Keratinocyte (primary cell): ENCODE measurements around the gene PDE1C. TPM values are rescaled to one million over a fixed set of nuclear protein-coding genes. Genes with fewer than 3 reads are reported as not detected.

Source experiments
- DNase-seq: peaks from one replicate; pipeline ENCODE4 v3.0.0-alpha.2; 2011; ENCODE audit warnings: low read depth, missing footprints, low spot score
- FAIRE-seq: peaks from 2 replicates; lab custom pipeline; 2011; peaks lifted over from hg19 to GRCh38; lab: Jason Lieb, UNC
- H2AFZ ChIP-seq: 2 replicates; pipeline ENCODE4 v1.6.0; 2012; ENCODE audit warnings: low read length, control low read depth, inconsistent platforms; ENCODE audit not compliant: control insufficient read depth
- H3K27ac ChIP-seq: 2 replicates; pipeline ENCODE4 v1.5.1; 2011; ENCODE audit warnings: low read length; ENCODE audit not compliant: control insufficient read depth, insufficient read depth
- H3K27me3 ChIP-seq: 3 replicates; pipeline ENCODE4 v1.6.0; 2011; ENCODE audit warnings: low read length; ENCODE audit not compliant: control insufficient read depth, insufficient read depth; ENCODE audit errors: extremely low read depth
- H3K36me3 ChIP-seq, 2 experiments: 2 replicates in 1 of 2; 3 replicates in 1 of 2; pipeline ENCODE4 v1.5.1; 2011; ENCODE audit warnings: low read length in 2 of 2, mild to moderate bottlenecking in 1 of 2; ENCODE audit not compliant: control insufficient read depth in 2 of 2, insufficient read depth in 2 of 2; ENCODE audit errors: extremely low read depth in 1 of 2
- H3K4me1 ChIP-seq: 3 replicates; pipeline ENCODE4 v1.5.1; 2011; ENCODE audit warnings: low read length; ENCODE audit not compliant: control insufficient read depth, insufficient read depth; ENCODE audit errors: extremely low read depth
- H3K4me2 ChIP-seq: 3 replicates; pipeline ENCODE4 v1.6.0; 2011; ENCODE audit warnings: low read depth, low read length; ENCODE audit not compliant: control insufficient read depth, insufficient read depth; ENCODE audit errors: extremely low read depth
- H3K4me3 ChIP-seq, 3 experiments: fragments of 200-600 bp in 1 of 3; sonication (generic) in 1 of 3; 2 replicates in 2 of 3; 3 replicates in 1 of 3; pipeline ENCODE4 v1.5.1; 2011 to 2016; ENCODE audit warnings: low read length in 3 of 3, mild to moderate bottlenecking in 3 of 3, control low read depth in 2 of 3, inconsistent platforms in 1 of 3, low read depth in 1 of 3, mixed read lengths in 1 of 3, mixed run types in 1 of 3, moderate library complexity in 1 of 3; ENCODE audit not compliant: control insufficient read depth in 2 of 3, insufficient read depth in 2 of 3; ENCODE audit errors: extremely low read depth in 1 of 3
- H3K79me2 ChIP-seq: 2 replicates; pipeline ENCODE4 v1.6.0; 2012; ENCODE audit warnings: low read length; ENCODE audit not compliant: control insufficient read depth, insufficient read depth
- H3K9ac ChIP-seq: 3 replicates; pipeline ENCODE4 v1.6.0; 2011; ENCODE audit warnings: low read length; ENCODE audit not compliant: control insufficient read depth, insufficient read depth; ENCODE audit errors: extremely low read depth
- H3K9me1 ChIP-seq: 3 replicates; pipeline ENCODE4 v1.6.0; 2011; ENCODE audit warnings: low read length; ENCODE audit not compliant: control insufficient read depth, insufficient read depth; ENCODE audit errors: extremely low read depth
- H3K9me3 ChIP-seq: 2 replicates; pipeline ENCODE4 v1.5.1; 2012; ENCODE audit warnings: low read depth, low read length; ENCODE audit not compliant: control insufficient read depth
- H4K20me1 ChIP-seq: 3 replicates; pipeline ENCODE4 v1.6.0; 2011; ENCODE audit warnings: low read length; ENCODE audit not compliant: control insufficient read depth, insufficient read depth; ENCODE audit errors: extremely low read depth
- EZH2 ChIP-seq: IDR thresholded peaks from one replicate; pipeline ENCODE4 v1.6.1; 2012; ENCODE audit warnings: inconsistent platforms, mild to moderate bottlenecking, low read length, moderate library complexity
- dilution Hi-C: fragments of 300-500 bp; cut with MboI; formaldehyde crosslinking; loops from one replicate; pipeline ENCODE4 v1.7.0; 2020; ENCODE audit warnings: low sequenced_read_pairs; ENCODE audit not compliant: extremely low pct_ligation_motif_present
- polyA plus RNA-seq, 5 experiments: library from polyadenylated mRNA; depleted of rRNA in 3 of 5; stranded (reverse) in 3 of 5; stranded (forward) in 1 of 5; unstranded in 1 of 5; fragments of >200 nt; gene quantifications; 1 replicate in 1 of 5; 2 replicates in 3 of 5; 3 replicates in 1 of 5; pipeline versions ENCODE4 v1.2.1 to v1.2.3, GENCODE V29; 2011 to 2012; ENCODE audit warnings: missing spikeins in 2 of 5, low read depth in 1 of 5, low replicate concordance in 1 of 5
- TF ChIP-seq, protein P1 (sequence below), 3 experiments: IDR thresholded peaks in 1 of 3; conservative IDR thresholded peaks in 1 of 3; optimal IDR thresholded peaks in 1 of 3; 2 replicates in 2 of 3; 3 replicates in 1 of 3; pipeline versions ENCODE3 to v1.5.1; 2011; ENCODE audit warnings: low read length in 3 of 3, mild to moderate bottlenecking in 3 of 3, moderate library complexity in 2 of 3, control low read depth in 1 of 3, inconsistent platforms in 1 of 3; ENCODE audit not compliant: insufficient read depth in 2 of 3; ENCODE audit errors: extremely low read depth in 1 of 3

PDE1C gene
- polyA plus RNA-seq, 1 donor (not counting 4 experiments of a cell fraction or from before 2014, with no cell fraction given): 2.5 TPM

DNA sequence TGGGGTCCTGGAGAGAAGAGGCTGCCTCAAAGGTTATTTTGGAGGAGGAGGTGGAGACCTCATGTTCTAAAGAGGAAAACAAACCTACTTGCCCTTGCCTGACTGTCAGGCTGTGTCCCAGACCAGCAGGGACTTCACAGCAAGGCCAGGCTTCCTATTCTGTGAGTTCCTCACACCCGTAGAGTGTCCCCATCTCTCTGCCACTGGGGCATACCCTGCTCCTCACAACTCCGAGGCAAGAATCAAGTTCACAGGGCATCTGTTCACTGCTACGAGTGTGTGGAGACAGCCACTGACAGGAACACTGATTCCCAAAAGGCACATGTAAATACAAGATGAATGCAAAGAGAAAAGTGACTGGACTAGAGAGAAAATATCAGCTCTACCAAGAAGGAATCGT lies 38.0 kb downstream of the PDE1C start:
- dilution Hi-C loops: no loop called here
- H3K4me1 ChIP-seq: peaks cover 14% of the 10 kb centered on the region
- TF ChIP-seq EZH2: no peak
- TF ChIP-seq, protein P1, sequence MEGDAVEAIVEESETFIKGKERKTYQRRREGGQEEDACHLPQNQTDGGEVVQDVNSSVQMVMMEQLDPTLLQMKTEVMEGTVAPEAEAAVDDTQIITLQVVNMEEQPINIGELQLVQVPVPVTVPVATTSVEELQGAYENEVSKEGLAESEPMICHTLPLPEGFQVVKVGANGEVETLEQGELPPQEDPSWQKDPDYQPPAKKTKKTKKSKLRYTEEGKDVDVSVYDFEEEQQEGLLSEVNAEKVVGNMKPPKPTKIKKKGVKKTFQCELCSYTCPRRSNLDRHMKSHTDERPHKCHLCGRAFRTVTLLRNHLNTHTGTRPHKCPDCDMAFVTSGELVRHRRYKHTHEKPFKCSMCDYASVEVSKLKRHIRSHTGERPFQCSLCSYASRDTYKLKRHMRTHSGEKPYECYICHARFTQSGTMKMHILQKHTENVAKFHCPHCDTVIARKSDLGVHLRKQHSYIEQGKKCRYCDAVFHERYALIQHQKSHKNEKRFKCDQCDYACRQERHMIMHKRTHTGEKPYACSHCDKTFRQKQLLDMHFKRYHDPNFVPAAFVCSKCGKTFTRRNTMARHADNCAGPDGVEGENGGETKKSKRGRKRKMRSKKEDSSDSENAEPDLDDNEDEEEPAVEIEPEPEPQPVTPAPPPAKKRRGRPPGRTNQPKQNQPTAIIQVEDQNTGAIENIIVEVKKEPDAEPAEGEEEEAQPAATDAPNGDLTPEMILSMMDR (optimal IDR thresholded peaks at IDR 0.05 in 1 of 3, IDR thresholded peaks at IDR 0.05 in 1 of 3, conservative IDR thresholded peaks at IDR 0.05 in 1 of 3; ENCODE audit: extremely low read depth in 1 of 3, insufficient read depth in 2 of 3, low read length in 3 of 3): no peak
- no peak overlapping the region for H3K4me2 ChIP-seq
- H3K9me3 ChIP-seq: no peaks in the 10 kb centered on the region
- no peak for DNase-seq
- no peaks in the 10 kb centered on the region for H3K79me2 ChIP-seq
- no peaks in the 10 kb centered on the region for H3K36me3 ChIP-seq
- H3K9me1 ChIP-seq: no peaks in the 10 kb centered on the region
- no peak overlapping the region for H3K9ac ChIP-seq
- H2AFZ ChIP-seq: no peak overlapping the region
- no peak overlapping the region for H3K27ac ChIP-seq
- no peak overlapping the region for H3K4me3 ChIP-seq
- FAIRE-seq: no peak
- no peaks in the 10 kb centered on the region for H3K27me3 ChIP-seq
- no peaks in the 10 kb centered on the region for H4K20me1 ChIP-seq

DNA sequence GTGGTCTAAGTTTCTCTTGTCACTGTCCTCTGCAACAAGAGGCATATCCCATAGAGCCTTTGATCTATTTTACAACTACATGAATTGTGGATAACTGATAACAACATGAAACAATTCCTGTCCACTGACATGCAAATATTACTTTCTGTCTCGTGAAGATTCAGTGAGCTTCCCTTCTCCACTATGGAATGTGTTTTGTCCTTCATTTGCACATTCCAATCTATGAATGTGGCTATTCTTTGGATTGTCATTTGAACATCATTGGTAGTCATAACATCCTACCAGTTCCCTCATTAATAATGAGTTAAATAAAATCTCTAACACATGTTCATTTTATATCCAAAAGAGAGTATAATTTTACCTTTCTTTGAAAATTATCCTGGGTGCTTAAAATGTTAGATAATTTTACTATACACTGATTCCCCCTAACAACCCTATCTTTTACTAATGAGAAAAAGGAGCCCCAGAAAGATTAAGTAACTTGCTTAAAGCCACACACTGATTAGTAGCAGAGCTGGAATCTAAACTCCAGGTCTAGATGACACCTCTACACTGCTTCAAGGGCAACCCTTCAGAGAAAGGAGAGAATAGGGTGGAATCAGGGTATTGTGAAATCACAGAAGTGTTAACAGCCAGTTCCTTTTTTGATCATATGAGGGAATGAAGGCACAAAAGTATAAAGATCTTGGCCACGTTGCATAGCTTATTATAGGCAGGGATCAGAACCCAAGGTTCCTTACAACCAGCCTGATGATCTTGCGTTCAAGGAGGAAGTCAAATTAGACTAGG lies 39.1 kb downstream of the PDE1C start:
- Histone ChIP-seq H3K9me1 (no peaks in the 10 kb centered on the region), H3K27me3 (no peaks in the 10 kb centered on the region), H3K4me2 (no peak overlapping the region), H3K4me3 (no peak overlapping the region), H3K9me3 (no peaks in the 10 kb centered on the region), H3K9ac (no peak overlapping the region), H3K4me1 (peaks cover 11% of the 10 kb centered on the region), H3K79me2 (no peaks in the 10 kb centered on the region), H4K20me1 (no peaks in the 10 kb centered on the region), H3K36me3 (no peaks in the 10 kb centered on the region), H2AFZ (no peak overlapping the region), H3K27ac (no peak overlapping the region)
- dilution Hi-C loops: no loop called here
- FAIRE-seq (no peak), DNase-seq (no peak)
- TF ChIP-seq EZH2: no peak
- TF ChIP-seq, protein P1 (optimal IDR thresholded peaks at IDR 0.05 in 1 of 3, IDR thresholded peaks at IDR 0.05 in 1 of 3, conservative IDR thresholded peaks at IDR 0.05 in 1 of 3; ENCODE audit: extremely low read depth in 1 of 3, insufficient read depth in 2 of 3, low read length in 3 of 3): no peak
